Subcutaneous adipose tissue (tissue), 4 donors: ENCODE results near the gene LHFPL2. TPM values are rescaled to one million over a fixed set of nuclear protein-coding genes. Genes with fewer than 3 reads are reported as not detected.

ENCODE experiments used
- total RNA-seq, 4 donors: library from RNA; depleted of rRNA; stranded (reverse); fragments of >200 nt; gene quantifications; one replicate each; pipeline ENCODE4 v1.1.0, GENCODE V29; 2016
- TF ChIP-seq, protein P1 (sequence below): fragments of 450-650 bp; IDR thresholded peaks from one replicate; pipeline ENCODE4 v1.5.1; 2016; ENCODE audit warnings: low read depth, mild to moderate bottlenecking, control low read depth, antibody characterized with exemption, moderate library complexity

Gene LHFPL2
- total RNA-seq, 4 donors from 2014 or later, result 18.5 to 104 (median 30.0) TPM

DNA sequence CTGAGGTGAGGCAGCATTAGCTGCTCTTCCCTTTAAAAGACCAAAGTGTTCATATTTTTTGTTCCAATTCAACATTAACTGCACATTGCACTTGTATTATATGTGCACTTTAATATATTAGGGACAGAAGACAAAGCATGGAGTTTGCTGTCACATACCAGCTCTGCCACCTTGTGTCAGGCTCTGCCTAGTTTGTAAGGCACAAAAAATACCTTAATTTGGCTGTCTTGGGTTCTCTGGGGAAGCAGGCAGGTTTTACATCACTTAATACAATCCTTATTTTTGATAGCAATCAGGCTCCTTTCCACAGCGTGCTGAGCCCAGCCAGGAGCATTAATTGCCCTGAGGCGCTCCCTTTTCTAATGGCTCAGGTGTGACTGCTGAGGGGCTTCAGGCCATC, 156.3 kb downstream of the LHFPL2 start:
- TF ChIP-seq, protein P1, sequence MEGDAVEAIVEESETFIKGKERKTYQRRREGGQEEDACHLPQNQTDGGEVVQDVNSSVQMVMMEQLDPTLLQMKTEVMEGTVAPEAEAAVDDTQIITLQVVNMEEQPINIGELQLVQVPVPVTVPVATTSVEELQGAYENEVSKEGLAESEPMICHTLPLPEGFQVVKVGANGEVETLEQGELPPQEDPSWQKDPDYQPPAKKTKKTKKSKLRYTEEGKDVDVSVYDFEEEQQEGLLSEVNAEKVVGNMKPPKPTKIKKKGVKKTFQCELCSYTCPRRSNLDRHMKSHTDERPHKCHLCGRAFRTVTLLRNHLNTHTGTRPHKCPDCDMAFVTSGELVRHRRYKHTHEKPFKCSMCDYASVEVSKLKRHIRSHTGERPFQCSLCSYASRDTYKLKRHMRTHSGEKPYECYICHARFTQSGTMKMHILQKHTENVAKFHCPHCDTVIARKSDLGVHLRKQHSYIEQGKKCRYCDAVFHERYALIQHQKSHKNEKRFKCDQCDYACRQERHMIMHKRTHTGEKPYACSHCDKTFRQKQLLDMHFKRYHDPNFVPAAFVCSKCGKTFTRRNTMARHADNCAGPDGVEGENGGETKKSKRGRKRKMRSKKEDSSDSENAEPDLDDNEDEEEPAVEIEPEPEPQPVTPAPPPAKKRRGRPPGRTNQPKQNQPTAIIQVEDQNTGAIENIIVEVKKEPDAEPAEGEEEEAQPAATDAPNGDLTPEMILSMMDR, result no peak

DNA sequence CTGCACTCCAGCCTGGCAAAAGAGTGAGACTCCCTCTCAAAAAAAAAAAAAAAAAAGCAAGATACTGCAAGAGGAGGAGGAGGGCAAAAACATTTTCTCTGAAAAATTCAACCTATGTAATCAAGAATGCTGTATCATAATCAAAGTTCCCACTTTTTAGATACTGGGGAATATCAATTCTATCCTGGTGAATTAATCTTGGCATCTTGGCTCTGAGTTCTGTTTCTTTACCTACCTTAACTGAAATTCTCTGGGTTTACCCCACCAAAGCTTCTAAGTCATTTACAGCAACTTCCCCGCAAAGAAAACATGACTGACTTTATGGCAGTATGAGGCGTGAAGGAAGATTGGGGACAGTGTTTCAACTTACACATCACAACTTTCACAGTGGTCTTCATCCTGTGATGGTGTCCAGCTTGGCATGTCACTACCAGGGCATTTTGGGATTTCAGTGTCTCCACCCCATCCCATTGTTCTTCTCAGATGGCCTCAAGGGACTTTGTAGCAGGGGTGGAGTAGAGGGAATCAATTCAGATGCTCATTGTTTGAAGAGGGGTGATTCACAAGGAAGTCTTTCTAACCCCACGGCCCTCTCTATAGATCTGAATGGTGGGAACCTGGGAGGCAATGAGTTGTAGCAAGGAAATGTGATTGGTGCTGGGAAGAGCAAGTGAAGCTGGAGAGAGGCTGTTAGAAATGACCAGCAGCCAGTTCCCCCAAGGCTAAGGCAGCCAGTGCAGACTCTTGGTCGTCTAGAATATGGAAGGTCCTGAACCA, 157.7 kb downstream of the LHFPL2 start:
- TF ChIP-seq, protein P1, result no peak

DNA sequence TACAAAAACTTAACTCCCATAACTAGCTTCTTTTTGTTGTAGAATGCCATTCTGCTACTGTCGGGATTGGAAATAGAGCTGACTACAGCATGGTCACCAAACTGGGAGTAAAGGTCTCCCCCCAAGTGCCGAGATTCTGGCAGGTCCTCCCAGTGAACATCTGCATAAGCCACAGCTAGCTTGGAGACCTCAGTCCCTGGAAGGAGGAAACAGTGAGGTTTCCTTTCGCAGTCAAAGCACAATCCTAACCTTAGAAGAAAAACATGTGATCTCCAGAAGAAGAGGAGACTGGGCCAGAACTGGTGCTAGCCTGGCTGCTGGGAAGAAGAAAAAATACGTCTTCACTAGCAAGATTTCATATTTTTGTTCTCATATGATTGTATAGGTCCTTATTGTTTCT, 160.7 kb downstream of the LHFPL2 start:
- TF ChIP-seq, protein P1, result no peak

DNA sequence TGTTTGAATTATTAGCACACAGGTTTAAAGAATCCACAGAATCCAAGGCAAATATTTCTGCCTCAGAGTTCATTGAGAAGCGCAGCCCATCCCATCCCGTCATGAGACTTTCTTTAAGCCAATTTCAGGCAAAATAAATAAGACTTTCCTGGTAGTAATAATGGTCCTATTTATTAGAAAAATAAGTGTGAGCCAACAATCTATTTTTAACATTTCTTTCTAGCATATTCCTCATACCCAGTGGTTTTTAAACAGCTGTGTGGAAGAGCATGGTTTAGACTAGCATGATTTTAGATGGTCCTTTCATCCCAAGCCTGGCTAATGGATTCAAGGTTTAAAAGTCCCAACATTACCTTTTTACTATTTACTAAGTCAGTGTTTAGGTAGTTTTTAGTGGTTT, 162.4 kb downstream of the LHFPL2 start:
- TF ChIP-seq, protein P1, result no peak

DNA sequence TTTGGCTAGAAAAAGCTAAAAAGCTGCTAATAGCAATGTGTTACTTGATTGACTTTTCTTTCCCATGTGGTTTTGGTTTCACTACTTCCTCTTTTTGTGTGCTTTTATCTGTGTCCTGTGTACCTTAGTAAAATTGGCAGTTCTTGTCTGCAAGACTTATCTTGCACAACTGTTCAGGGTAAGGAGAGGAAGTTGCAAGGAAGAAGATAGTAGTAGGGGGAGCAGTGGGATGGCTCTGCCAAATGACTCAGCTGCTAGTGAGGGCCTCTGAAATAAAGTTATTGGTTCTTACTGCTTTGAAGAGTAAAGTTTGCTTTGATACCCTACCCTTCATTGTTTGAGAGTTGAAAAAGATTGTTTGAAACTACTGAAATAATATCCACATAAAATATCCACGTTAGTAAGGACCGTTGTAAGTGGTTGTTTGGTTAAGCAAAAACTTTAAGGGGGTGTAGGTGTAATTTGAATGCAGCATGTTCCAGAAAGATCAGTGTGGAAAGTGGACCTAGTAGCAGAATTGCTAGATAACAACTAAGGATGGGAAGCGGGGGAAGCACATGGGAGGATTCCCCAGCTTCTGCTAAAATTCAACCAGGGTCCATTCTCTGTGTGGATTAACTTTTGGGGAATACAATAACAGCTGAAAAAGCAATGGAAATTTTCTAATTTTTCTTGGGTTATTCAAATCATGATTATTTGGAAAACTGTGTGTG, 164.6 kb downstream of the LHFPL2 start:
- TF ChIP-seq, protein P1, result no peak

DNA sequence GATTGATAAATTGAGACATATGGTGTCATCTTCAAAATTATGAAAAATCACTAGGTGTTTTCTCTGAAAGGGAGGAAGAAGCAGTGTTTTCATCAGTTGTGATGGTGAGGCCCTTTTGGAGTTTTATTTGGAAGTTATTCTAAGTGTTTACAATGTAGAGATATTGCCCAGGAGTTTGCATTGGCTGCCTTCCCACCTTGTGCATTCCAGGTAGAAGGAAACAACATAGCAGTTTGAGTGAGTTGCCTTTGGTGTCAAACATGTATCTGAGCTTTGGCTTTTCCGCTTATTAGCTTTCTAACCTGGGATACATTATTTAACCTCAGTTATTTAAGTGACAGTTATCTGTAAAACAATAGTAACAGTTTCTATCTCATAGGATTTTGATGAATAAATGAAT, 165.6 kb downstream of the LHFPL2 start:
- TF ChIP-seq, protein P1, result no peak

DNA sequence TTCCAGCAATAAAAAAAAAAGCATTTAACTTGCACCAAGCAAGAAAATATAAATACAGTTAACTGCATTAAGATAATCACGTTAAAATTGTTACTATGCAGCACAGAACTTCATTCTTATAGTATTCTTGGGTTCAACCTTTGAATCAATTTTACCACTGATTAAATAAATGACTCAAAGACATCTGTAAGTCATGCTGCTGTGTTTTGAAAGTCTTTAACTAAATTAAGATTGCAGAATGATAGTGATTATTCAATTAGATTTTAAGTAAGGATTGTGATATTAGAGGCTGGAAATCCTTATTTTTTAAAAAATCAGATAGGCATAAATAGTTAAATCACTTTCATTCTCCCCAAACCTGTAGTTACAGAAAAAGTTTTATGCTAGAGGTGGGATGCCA, 171.8 kb downstream of the LHFPL2 start:
- TF ChIP-seq, protein P1, result no peak
